Left renal pelvis (tissue), 4 donors: ENCODE results near the gene FOSL2. TPM values are rescaled to one million over a fixed set of nuclear protein-coding genes. Genes with fewer than 3 reads are reported as not detected.
"Not testable (repeated sequence)": the region's sequence is repeated elsewhere in the genome, so short reads cannot be mapped to it uniquely, and the experiment has no call there.

Experiments
- DNase-seq, 4 donors: peaks; one replicate each; pipeline ENCODE4 v3.0.0-alpha.2; 2013; ENCODE audit warnings: low read depth in 4 of 4, low spot score in 3 of 4
- polyA plus RNA-seq, 4 donors: library from polyadenylated mRNA; unstranded; fragments of 120-200 nt; gene quantifications; one replicate each; pipeline ENCODE4 v1.2.1, GENCODE V29; 2013; ENCODE audit not compliant: insufficient read length in 4 of 4

The FOSL2 gene
- polyA plus RNA-seq, 4 donors, result 15.5 to 42.2 (median 27.4) TPM

DNA sequence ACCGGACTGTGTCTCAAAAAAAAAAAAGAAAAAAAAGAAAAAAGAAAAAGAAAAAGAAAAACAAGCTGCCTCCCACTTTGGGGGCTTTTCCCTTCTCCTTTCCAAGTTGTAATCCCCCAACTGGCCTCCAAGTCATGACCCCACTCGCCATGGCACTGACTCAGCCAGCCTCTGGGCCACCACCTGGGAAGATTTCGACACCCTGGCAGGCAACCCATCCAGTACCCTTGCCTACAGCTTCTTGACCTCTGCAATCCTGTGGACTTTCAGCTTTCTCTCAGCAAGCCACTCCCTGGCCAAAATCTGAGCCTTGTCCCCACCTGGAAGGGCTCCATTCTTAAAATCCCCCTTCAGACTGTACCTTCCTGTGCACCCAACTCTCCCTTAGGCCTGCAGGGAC lies 22.3 kb upstream of the FOSL2 start:
- DNase-seq, result no peak

DNA sequence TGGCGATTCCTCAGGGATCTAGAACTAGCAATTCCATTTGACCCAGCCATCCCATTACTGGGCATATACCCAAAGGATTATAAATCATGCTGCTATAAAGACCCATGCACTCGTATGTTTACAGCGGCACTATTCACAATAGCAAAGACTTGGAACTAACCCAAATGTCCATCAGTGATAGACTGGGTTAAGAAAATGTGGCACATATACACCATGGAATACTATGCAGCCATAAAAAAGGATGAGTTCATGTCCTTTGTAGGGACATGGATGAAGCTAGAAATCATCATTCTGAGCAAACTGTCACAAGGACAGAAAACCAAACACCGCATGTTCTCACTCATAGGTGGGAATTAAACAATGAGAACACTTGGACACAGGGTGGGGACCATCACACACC lies 20.9 kb upstream of the FOSL2 start:
- not testable (repeated sequence) for DNase-seq

DNA sequence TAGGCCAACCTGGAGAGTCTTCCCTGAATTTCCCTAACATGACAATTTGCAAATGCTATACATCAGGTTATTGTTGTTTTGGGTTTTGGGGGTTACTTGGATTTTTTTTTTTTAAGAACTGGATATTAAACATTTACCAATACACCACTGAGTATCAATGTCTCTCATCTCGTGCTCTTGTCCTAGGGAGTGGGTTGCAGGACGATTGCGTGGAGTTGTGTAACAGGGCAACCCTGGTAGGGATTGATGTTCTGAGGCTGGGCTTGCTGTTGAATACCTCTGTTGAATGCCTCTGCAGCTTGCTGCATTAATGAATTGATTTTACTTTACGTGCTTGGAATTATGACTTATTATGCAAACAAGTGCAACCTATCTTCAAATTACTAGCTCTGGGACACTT lies 18.8 kb upstream of the FOSL2 start:
- no peak for DNase-seq

DNA sequence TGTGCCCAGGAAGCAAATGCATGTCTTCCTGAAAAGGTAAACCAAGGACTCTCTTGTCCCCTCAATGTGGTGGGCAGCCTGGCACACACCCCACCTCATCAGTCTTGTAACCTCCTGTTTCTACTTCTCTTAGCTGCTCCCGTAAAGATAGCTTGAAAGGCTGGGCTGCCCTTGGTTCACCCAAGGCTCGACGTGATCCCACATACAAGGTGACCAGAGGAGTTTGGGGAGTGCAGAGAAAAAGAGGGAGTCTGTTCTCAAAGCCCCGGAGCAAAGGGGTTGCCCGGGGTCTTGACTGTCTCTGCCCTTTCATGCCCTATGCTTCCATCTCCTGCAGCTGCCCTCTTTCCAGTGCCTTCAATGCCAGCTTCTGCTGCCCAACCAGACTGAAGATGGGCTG lies 18.3 kb upstream of the FOSL2 start:
- no peak for DNase-seq

DNA sequence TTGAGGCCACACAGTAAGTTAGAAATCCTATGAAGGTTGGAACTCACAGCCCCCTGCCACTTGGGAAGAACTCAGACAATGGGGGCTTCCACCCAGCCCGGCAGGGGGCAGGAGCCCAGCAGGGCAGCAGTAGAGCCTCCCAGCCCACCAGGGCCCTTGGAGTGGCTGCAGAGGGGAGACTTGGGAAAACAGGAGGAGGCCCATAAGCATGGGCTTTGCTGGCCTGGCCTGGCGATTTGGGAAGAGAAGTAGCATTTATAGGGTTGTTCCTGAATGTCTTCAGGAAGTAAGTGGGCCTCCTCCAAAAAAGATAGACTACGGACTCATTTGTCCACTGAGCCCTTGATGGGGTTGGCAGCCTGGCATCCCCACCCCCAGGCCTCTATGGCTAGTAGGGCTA lies 17.4 kb upstream of the FOSL2 start:
- DNase-seq, result no peak

DNA sequence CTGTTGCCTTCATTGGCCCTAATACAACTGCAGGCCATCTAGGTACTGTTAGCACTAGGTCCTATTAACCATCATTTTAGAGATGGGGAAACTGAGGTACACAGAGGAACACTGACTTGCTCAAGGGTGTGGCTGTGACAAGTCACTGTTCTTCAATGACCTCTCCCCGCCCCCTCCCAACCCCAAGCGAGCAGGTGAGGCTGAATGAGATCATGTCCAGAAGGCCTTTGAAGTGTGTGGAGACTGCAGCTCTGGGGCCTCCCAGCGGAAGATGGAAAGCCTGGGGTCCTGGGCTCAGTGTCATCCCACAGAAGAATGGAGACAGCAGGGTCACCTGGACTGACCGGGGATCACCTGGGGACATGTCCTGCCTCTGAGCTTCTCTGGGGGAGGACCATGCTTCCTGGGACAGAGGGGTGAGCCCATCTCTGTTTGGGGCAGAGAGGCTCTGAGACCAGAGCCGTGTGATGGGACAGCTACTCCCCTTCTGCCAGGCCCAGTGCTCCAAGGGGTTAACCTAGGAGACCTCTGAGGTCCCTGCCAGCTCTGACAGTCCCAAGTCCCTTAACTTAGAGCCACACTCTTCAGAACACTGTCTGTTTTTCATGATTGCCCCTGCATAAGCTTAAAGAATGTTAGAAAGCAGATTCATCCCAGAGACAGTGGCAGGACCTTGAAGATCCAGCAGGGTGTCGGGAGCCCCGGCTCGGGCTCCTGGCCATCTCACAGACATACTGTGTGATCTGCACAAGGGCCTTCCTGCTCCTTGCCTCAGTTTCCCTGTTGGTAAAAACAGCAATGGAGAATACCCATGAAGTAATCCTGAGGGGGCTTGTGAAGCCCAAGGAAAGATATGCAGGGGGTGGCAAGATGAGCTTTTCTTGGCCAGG lies 16.7 kb upstream of the FOSL2 start:
- DNase-seq, result no peak

DNA sequence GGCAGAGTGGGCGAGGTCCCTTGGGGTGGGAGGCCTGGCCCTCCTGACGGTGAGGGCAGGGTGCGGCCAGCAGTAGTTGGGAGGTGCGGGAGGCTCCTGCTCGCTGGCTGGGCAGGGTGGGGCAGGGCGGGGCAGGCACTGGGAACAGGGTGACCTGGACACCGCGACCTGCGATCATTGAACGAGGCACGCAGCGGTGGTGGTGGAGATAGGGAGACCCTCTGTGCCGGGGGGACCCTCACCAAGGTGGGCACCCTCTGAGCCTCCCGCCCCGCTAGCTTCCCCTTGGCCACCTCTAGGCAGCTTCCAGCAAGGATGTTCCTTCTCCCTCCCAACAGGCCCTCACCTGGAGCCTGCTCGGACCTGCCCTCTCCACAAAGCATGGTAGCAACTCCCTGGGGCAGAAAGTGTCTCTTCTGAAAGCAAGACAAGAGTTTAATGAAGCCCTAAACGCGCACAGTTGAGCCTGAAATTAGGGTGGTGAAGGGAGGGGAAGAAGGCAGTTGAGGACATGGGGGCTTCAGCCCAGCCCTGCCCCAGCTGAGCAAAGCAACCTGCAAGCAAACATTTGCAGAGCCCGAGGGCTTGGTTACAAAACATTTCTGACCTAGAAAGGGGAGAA lies 15.4 kb upstream of the FOSL2 start:
- no peak for DNase-seq

DNA sequence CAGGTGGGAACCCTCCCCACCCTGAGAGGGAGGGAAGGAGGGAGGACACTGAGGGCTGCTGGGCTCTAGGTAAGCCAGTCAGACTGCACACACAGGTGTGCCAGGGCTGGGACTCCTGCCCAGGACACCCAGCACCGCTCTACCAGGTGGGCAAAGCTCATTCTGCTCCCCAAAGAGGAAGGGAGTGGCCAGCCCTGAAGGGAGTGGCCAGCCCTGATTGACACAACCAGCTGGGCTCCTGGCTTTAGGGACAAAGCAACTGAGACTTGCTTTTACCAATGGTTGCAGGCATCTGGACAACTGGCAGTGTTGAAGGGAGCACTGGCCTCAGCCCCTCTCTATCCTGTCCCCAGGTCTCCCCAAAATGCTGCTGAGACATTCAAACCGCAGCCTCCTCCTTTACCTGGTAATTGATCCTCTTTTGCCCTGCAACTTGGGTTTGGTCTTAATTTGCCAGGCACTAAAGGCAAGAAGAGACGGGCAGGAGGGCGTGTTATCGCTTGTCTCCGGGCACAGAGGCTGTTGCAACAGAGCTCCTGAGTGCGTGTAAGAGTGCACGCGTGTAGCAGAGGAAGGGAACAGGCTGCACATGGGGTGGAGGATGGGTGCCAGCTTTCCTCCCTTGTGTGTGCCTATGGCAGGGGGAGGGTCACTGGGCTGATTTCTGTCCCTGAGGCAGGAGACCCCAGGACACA lies 14.5 kb upstream of the FOSL2 start:
- DNase-seq, result no peak

DNA sequence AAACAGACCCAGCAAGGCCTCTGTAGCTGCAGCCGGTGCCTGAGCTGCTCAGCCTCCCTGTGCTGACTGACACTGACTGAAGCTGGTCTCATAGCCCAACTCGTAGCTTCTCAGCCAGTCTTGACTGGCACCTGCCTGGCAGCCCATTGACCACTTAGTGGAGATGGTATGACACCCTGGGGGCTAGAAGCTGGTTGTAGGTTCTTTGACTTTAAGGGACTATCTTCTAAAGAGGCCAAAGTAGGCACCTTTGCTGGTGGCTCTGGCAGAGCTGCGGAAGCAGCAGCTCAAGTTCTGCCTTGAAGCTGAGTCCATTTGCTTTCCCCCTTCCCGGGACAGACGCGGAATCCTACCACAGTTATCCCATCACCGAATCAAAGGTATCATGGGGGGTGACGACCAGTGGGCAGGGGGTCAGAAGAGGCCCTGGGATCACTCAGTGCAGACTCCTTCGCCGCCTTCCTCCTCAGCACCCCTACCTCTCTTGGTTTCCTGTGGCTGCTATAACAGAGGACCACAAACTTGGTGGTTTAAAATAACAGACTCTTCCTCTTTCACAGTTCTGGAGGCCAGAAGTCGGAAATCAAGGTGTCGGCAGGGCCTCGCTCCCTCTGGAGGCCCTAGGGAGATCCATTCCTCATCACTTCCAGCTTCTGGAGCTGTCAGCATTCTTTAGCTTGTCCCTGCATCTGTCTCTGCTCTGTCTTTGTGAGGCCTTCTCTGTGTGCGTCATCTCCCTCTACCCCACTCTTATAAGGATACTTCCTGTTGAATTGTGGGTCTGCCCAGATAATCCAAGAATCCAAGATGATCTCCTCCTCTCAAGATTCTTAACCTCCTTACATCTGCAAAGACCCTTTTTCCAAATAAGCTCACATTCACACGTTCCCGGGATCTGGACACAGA lies 13.7 kb upstream of the FOSL2 start:
- no peak for DNase-seq

DNA sequence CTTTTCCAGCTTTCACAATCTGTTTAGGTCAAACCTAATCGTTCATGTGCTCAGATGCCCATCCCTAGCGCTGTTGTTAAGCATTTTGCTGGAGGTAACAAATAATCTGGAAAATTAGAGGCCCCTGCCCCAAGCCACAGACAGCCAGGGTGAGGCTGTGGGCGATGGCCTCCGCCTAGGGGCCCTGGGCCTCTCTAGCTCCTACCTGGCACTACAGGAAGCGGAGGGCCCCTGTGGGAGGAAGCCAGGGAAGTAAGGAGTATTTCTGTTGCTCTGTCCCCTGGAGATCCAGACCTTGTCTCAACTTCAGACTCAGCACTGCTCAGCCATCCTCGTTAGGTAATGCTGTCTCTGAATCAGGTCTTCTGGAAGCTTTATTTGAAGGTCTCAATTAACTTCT lies 12.4 kb upstream of the FOSL2 start:
- no peak for DNase-seq

DNA sequence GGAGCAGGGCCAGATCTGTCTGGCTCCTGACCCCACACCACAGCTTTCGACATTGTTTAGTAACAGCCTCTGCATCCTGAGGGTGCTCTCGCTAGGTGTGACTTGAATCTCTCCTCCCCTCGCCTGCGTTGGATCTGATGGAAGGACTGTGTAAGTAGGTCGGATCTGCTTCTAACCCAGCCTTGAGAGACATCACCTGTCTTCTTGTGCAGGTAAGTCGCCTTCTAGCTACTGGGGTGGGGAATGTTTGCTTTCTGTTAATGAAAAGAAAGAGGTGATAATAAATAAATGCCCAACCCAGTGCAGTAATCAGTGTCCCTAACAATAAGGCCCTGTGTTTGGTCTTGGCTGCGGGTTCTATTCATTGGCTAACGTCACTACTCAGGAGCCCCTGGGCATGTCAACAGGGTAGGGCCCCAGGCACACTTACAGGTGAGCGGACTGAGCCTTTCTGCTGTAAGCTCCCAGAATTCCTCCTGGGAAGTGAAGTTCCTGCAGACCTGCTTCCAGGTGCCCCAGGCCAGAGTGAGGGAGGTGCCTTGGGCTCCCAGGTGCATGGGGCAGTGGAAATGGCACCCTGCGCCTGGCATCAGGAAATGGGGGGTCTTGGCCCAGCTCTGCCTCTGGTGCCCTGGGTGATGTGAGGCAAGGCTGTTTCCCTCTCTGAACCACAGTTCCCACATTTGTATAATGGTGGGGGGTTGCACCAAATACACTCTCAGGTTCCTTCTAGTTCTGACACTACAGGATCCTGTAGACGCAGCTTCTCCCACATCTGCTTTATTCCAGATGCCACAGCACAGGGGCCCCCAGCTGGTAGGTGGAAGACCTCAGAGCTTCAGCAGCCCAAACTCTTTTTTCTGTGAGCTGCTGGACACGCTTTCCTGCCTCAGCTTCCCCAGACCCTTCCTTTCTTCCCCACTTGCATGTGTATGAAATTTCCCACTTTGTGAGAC lies 11.2 kb upstream of the FOSL2 start:
- DNase-seq, result no peak

DNA sequence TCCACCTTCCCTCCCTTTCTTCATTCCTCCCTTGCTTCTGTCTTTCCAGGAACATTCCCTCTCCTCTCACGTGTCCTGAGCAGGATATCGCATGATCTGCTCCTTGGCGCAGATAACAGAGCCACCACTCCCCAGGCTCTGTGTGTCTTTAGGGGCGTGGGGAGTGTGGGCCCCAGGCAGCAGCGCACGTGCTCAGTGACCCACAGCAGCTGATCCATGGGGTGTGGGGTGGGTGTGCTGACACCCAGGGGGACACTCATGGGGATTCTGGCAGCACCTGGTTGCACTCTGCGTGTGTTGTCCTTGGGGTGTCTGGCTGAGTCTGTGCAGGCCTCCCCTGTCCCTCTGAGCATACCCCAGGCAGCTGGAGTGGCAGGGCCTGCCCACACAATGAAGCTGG lies 9.9 kb upstream of the FOSL2 start:
- no peak for DNase-seq

DNA sequence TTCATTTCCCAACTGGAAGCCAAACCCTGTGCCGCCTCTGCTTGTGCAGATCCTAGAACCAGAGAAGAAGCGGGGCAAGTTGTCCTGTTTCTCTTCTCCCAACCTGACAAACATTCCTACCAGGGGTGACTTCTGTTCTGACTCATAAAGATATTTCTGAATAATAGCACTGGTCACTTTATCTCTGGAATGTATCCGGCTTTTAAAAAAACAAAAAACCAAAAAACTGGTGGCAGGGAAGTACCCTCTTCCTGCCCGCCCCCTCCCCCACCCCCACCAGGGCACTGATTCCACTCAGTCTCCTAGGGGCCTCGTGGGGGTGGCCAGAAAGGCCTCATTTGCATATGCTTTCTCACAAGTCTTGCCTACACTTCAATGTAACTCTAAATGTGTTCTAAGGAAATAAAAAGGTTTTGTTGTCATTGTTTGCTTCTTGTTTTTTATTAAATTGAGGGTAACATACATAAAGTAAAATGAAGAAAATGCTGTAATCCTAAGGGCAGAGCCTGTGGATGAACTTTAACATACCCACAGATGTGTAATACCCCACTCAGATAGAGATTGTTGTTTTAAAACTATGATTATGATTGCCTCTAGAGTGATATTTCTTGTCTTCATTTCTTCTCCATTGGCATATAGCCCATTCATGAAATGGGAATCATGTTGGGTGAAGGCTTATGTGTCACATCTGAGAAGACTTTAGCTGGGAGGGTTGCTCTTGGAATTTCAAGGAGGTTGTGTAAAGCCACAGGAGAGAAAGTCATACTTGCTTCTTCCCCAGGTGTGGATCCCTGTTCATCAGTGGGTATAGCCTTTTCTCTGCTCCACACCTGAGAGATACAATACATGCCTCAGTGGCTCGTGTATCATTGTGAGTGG lies 5.3 kb upstream of the FOSL2 start:
- DNase-seq, result no peak

DNA sequence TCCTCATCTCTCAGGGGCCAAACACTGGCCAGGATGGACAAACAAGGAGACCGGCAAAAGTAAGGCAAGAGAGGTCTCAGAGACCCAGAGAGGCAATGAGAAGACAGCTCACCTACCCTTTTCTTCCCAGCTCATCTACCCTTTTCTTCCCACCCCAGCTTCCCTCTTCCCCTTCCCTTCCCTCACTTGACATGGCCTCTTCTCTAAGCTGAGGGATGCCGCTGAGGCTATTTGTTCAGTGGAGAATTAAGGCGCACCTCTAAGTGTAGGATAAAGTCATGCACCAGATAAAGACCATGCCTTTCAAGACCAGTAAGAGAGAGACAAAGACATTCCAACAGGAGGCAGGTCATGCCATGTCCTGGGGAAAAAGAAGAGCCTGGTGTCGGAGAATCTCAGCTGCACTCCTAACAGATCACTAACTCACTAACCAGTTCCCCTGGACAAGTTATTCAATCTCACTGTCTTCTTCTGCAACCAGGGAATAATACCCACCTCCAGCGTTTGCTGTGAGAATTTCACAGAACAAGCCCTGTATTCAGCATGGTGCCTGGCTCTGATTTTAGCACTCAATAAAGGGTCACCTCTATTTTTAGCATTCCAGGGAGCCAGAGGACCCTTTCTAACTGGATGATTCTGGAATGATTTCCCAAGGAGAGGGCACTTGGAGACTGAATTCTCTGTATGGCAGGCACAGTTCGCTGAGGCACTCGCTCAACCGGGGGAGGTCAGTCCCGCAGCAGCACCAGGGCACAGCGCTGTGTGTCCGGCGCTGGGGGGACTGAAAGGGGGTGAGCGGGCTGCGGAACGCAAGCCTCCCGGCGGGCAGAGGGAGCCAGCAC lies 3.0 kb upstream of the FOSL2 start:
- no peak for DNase-seq

DNA sequence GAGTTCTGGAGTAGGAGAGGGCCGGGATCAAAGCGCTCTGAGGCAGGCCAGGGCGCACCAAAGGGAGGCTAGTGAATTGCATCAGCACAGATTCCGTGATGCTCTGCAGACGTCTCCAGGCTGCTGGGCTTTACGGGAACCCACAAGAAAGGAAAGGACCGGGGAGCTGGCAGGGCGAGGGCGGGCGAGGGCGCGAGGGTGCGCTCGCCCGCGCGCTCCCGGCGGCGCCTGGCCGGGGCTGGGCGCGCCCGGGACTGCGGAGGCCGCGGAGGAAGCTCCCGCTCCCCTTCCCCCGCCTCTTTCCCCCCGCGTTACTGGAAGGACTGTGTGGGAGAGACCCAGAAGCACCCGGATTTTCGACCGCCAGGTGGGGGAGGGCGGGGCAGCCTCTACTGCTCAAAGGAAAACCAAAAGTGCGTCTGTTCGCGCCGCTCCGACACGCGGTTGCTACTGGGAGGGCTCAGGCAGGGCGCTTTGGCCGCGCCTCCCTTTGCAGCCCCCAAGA lies 2.4 kb upstream of the FOSL2 start:
- peak in 1 of 4 donors; percentile 39 for DNase-seq

DNA sequence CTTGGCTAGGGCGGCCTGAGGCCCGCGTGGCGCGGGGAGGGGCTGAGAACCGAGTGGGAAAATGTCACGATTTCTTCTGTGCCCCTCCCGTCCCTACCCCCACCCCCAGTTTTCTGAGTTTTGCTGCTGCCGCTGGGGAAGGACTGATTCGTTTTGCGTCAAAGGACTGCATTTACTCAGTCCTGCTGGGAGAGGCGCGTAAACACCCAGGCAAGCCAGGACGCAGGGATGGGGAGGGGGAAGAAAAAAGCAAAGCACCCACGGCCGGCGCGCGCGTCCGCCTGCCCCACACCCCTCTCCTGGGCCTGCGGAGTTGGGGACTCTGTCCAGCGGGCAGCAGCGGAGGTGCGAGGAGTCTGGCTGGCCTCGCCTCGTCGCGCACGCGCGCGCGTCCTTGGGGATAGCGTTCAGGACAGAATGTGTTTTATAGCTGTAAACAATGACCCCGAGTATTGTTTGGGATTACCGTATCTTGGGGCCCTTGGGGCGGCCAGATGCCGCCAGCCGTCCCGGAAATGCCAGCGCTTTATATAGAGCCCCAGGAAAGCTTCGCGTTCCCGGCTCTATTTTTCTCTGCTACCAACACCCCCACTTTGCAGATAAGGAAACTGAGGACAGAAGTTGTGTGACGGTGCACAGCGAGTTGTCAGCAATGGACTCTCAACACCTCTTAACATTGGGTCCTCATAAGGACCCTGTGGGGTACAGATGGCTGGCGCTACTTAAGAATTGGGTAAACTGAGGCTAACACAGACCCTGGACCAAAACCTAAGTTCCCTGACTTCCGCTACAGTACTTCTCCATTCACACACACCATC lies 1.7 kb upstream of the FOSL2 start:
- peak in 1 of 4 donors; percentile 47 for DNase-seq
